DND-41 (cell line): Measurements from ENCODE around the gene HSD17B3.

ENCODE experiments used
- ATAC-seq: fragments of 200-7000 bp; cut with Tn5 transposase; 3 replicates; pipeline ENCODE4 v1.9.1; 2021; ENCODE audit warnings: low read depth; ENCODE audit not compliant: insufficient read depth
- DNase-seq: peaks from one replicate; pipeline ENCODE4 v3.0.0-alpha.2; 2020
- H2AFZ ChIP-seq: 2 replicates; pipeline ENCODE4 v1.6.0; 2012; ENCODE audit warnings: low read depth, low read length
- H3K27ac ChIP-seq: 2 replicates; pipeline ENCODE4 v1.5.1; 2012; ENCODE audit warnings: low read length, inconsistent platforms
- H3K27me3 ChIP-seq: fragments of 200-600 bp; sonication (generic); 2 replicates; pipeline ENCODE4 v1.6.0; 2012; ENCODE audit warnings: low read length, mild to moderate bottlenecking, inconsistent platforms; ENCODE audit not compliant: insufficient read depth, poor library complexity
- H3K36me3 ChIP-seq: 2 replicates; pipeline ENCODE4 v1.5.1; 2012; ENCODE audit warnings: low read length, inconsistent platforms; ENCODE audit not compliant: insufficient read depth
- H3K4me1 ChIP-seq: 2 replicates; pipeline ENCODE4 v1.5.1; 2012; ENCODE audit warnings: mild to moderate bottlenecking, low read length; ENCODE audit not compliant: insufficient read depth
- H3K4me2 ChIP-seq: 2 replicates; pipeline ENCODE4 v1.6.0; 2012; ENCODE audit warnings: mild to moderate bottlenecking, moderate library complexity, low read length, inconsistent platforms; ENCODE audit not compliant: insufficient read depth
- H3K4me3 ChIP-seq, 2 experiments: fragments of 200-600 bp in 1 of 2; shearing (Covaris generic) in 1 of 2; 2 replicates each; pipeline ENCODE4 v1.5.1; 2012 to 2016; ENCODE audit warnings: inconsistent platforms in 2 of 2, low read length in 2 of 2, mild to moderate bottlenecking in 2 of 2, low read depth in 1 of 2, moderate library complexity in 1 of 2
- H3K79me2 ChIP-seq: 2 replicates; pipeline ENCODE4 v1.6.0; 2012; ENCODE audit warnings: low read length, inconsistent platforms; ENCODE audit not compliant: insufficient read depth
- H3K9ac ChIP-seq: 2 replicates; pipeline ENCODE4 v1.6.0; 2012; ENCODE audit warnings: low read depth, mild to moderate bottlenecking, inconsistent platforms, low read length, moderate library complexity
- H3K9me3 ChIP-seq: 2 replicates; pipeline ENCODE4 v1.5.1; 2012; ENCODE audit warnings: low read length, moderate library complexity, mild to moderate bottlenecking, inconsistent platforms; ENCODE audit not compliant: insufficient read depth, severe bottlenecking
- H4K20me1 ChIP-seq: 2 replicates; pipeline ENCODE4 v1.6.0; 2012; ENCODE audit warnings: low read length; ENCODE audit not compliant: insufficient read depth
- EZH2 ChIP-seq: IDR thresholded peaks from 3 replicates; pipeline ENCODE4 v1.6.1; 2012; ENCODE audit warnings: borderline replicate concordance, low read depth, mild to moderate bottlenecking, moderate library complexity, low read length, inconsistent platforms; ENCODE audit not compliant: severe bottlenecking
- TF ChIP-seq, protein P1 (sequence below): IDR thresholded peaks from 2 replicates; pipeline ENCODE4 v1.5.1; 2012; ENCODE audit warnings: borderline replicate concordance, low read length, moderate library complexity, mild to moderate bottlenecking; ENCODE audit not compliant: poor library complexity, severe bottlenecking; ENCODE audit errors: extremely low read depth

The HSD17B3 gene

DNA sequence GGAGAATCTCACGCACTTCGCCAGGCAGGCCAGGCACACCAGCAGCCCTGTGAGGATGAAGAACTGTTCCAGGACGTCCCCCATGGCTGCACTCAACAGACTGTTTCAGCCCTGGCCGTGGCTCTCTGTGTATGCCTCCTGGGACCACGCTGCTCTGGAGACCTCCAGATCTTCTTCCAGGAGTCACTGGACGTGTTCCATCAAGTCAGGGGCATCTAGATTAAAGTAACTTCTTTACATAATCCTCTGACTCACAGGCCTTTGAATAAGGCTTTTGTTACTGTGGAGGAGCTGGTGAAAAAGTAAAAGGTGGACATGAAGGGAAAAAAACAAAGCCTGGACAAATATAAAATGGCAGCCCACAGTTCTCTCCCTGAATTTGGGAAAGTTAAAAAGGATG is at the start of gene HSD17B3:
Gene HSD17B3 (minus strand): TSS at position 156 of the 400 bp plus-strand sequence. CDS start 72 bp downstream, at position 84.
- TF ChIP-seq, protein P1, sequence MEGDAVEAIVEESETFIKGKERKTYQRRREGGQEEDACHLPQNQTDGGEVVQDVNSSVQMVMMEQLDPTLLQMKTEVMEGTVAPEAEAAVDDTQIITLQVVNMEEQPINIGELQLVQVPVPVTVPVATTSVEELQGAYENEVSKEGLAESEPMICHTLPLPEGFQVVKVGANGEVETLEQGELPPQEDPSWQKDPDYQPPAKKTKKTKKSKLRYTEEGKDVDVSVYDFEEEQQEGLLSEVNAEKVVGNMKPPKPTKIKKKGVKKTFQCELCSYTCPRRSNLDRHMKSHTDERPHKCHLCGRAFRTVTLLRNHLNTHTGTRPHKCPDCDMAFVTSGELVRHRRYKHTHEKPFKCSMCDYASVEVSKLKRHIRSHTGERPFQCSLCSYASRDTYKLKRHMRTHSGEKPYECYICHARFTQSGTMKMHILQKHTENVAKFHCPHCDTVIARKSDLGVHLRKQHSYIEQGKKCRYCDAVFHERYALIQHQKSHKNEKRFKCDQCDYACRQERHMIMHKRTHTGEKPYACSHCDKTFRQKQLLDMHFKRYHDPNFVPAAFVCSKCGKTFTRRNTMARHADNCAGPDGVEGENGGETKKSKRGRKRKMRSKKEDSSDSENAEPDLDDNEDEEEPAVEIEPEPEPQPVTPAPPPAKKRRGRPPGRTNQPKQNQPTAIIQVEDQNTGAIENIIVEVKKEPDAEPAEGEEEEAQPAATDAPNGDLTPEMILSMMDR: no peak
- TF ChIP-seq EZH2: no peak
- Histone ChIP-seq H3K36me3 (no peaks in the 10 kb centered on the region), H3K79me2 (no peaks in the 10 kb centered on the region), H3K4me2 (no peak within 1 kb of the TSS), H3K9ac (no peak within 1 kb of the TSS), H3K4me3 (no peak within 1 kb of the TSS), H3K9me3 (no peaks in the 10 kb centered on the region), H4K20me1 (no peaks in the 10 kb centered on the region), H3K27me3 (peaks cover 5% of the 10 kb centered on the region), H3K27ac (no peak within 1 kb of the TSS), H2AFZ (no peak within 1 kb of the TSS), H3K4me1 (no peaks in the 10 kb centered on the region)
- DNase-seq: no peak
- ATAC-seq: no peak

DNA sequence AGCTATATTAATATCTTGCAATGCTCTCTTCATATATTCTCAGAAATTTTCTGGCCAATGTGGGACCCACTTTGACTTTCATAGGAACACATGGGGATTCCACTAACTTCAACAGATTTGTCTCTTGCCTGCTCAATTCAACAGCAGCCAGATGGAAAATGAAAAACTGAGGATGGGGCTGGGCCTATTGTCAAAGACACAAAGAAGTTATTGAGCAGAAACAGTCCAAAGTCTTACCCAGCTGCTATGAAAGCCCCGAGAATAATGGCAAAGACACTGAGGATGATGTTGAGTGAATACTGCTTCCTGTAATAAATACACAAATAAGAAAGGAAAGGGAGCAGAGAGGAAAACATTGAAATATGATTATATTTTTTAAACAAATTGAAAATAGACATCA is 48.9 kb upstream of the HSD17B3 start:
- Histone ChIP-seq H3K27me3 (no peaks in the 10 kb centered on the region), H3K79me2 (no peaks in the 10 kb centered on the region), H3K4me1 (no peaks in the 10 kb centered on the region), H3K36me3 (no peaks in the 10 kb centered on the region), H3K4me2 (no peak overlapping the region), H3K9me3 (no peaks in the 10 kb centered on the region), H2AFZ (no peak overlapping the region), H3K9ac (no peak overlapping the region), H4K20me1 (no peaks in the 10 kb centered on the region), H3K4me3 (no peak overlapping the region), H3K27ac (no peak overlapping the region)
- no peak for ATAC-seq
- no peak for DNase-seq
- TF ChIP-seq EZH2: no peak
- TF ChIP-seq, protein P1: no peak

DNA sequence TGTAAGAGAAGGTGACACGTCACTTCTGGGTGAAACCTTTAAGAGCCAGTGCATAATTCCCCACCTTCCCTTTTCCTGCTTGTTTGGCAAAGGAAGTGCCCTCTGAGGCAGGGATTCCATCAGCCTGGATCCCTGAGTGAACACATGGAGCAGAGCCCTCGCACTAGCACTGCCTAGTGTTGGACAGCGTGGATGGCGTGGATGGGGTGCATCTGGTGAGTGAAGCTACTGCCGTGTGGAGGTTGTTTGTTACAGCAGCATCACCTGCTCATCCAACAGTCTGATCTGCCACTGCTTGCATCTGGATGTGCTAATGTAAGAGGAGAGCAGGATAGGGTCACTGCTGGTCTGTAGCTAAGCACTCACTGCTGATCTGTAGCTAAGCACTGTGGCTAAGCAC is 46.3 kb upstream of the HSD17B3 start:
- Histone ChIP-seq H3K4me3 (no peak overlapping the region), H2AFZ (no peak overlapping the region), H3K79me2 (no peaks in the 10 kb centered on the region), H3K9ac (no peak overlapping the region), H3K4me2 (no peak overlapping the region), H3K36me3 (no peaks in the 10 kb centered on the region), H3K9me3 (no peaks in the 10 kb centered on the region), H3K4me1 (no peaks in the 10 kb centered on the region), H3K27ac (no peak overlapping the region), H4K20me1 (no peaks in the 10 kb centered on the region), H3K27me3 (no peaks in the 10 kb centered on the region)
- ATAC-seq (no peak), DNase-seq (no peak)
- TF ChIP-seq, protein P1: no peak
- no peak for TF ChIP-seq EZH2

DNA sequence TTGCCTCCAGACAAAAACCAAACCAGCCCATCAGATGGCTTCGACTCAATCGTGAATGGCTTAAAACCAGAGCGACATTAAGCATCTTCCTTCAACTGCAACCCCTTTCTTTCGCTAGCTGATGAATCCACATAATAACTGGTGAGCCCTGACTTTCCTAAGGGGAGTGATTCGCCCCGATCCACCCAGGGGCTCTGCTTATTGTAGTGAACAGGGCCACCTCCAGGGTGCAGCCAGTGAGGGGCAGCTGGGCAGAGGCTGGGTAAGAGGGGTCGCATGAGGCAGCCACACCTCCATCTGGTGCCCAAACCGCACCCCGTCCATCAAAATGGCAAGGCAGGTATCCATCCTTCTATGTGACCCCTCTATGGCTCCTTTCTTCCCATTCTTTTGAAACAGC is 43.6 kb upstream of the HSD17B3 start:
- no peak for TF ChIP-seq EZH2
- TF ChIP-seq, protein P1: no peak

More for the DNA sequence above, 43.6 kb upstream of the HSD17B3 start:
- Histone ChIP-seq H4K20me1 (no peaks in the 10 kb centered on the region), H3K4me3 (no peak overlapping the region), H3K4me1 (no peaks in the 10 kb centered on the region), H3K4me2 (no peak overlapping the region), H3K9me3 (no peaks in the 10 kb centered on the region), H2AFZ (no peak overlapping the region), H3K36me3 (no peaks in the 10 kb centered on the region), H3K27me3 (no peaks in the 10 kb centered on the region), H3K79me2 (no peaks in the 10 kb centered on the region), H3K27ac (no peak overlapping the region), H3K9ac (no peak overlapping the region)
- no peak for DNase-seq
- ATAC-seq: no peak
